Fibroblast of mammary gland (primary cell): ENCODE measurements around the gene CYLD.

Source experiments
- DNase-seq: peaks from one replicate; pipeline ENCODE4 v3.0.0-alpha.2; 2010; ENCODE audit warnings: low read depth
- H3K4me3 ChIP-seq: 2 replicates; pipeline ENCODE4 v1.5.1; 2011; ENCODE audit warnings: low read depth, mild to moderate bottlenecking, low read length, moderate library complexity; ENCODE audit not compliant: control insufficient read depth
- TF ChIP-seq, protein P1 (sequence below): conservative IDR thresholded peaks from 2 replicates; pipeline ENCODE4 v1.5.1; 2011; ENCODE audit warnings: low read depth, low read length, inconsistent platforms; ENCODE audit not compliant: control insufficient read depth, insufficient read depth

CYLD gene

DNA sequence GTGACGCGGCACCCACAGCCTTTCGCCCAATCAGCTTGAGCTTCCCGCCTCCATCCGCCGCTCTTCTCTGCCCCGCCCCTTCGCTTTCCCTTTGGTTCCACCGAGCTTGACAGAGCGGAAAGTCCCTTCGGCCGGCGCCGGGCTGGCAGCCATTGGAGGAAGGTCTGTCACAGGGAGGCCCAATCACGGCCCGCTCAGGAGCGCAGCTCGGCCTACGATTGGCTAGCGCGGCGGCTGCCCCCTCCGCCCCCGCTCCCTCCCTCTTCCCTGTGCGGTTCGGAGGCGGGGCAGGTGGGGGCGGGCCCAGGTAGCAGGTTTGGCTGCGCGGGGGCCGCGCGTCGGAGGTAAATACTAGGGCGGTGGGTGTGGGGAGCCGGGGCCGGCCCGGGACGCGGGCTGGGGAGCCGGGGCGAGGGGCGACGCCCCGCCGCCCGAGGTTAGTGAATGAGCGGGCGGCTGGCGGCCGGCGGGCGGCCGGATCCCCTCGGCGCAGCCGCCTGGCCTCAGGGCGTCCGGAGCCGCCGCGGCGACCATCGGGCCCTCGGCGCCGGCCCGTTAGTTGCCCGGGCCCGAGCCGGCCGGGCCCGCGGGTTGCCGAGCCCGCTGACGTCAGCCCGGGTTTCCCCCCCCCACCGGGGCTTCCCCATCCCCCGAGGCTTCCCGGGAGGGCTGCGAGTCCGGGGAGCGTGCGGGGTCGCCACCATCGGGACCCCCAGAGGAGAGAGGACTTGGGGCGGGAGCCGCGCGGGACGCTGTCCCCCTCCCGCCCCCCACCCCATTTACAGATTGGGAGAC is at the start of gene CYLD:
Gene CYLD (plus strand): TSS at position 306 of the 795 bp plus-strand sequence. CDS start 7,613 bp downstream, outside the sequence.
- H3K4me3 ChIP-seq, result peak within 1 kb of the TSS; percentile 64
- DNase-seq, result peak; percentile 98
- TF ChIP-seq, protein P1, sequence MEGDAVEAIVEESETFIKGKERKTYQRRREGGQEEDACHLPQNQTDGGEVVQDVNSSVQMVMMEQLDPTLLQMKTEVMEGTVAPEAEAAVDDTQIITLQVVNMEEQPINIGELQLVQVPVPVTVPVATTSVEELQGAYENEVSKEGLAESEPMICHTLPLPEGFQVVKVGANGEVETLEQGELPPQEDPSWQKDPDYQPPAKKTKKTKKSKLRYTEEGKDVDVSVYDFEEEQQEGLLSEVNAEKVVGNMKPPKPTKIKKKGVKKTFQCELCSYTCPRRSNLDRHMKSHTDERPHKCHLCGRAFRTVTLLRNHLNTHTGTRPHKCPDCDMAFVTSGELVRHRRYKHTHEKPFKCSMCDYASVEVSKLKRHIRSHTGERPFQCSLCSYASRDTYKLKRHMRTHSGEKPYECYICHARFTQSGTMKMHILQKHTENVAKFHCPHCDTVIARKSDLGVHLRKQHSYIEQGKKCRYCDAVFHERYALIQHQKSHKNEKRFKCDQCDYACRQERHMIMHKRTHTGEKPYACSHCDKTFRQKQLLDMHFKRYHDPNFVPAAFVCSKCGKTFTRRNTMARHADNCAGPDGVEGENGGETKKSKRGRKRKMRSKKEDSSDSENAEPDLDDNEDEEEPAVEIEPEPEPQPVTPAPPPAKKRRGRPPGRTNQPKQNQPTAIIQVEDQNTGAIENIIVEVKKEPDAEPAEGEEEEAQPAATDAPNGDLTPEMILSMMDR, result no peak

DNA sequence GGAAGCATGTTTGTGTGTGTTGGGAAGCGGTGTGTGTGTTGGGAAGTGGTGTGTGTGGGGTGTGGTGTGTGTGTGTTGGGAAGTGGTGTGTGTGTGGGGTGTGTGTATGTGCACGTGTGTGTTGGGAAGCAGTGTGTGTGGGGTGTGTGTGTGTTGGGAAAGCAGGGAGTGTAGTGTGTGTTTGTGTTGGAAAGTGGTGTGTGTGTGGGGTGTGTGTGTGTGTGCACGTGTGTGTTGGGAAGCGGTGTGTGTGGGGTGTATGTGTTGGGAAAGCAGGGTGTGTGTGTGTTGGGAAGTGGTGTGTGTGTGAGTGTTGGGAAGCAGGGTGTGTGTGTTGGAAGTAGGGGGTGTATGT is 49.3 kb upstream of the CYLD start:
- TF ChIP-seq, protein P1, result no peak

DNA sequence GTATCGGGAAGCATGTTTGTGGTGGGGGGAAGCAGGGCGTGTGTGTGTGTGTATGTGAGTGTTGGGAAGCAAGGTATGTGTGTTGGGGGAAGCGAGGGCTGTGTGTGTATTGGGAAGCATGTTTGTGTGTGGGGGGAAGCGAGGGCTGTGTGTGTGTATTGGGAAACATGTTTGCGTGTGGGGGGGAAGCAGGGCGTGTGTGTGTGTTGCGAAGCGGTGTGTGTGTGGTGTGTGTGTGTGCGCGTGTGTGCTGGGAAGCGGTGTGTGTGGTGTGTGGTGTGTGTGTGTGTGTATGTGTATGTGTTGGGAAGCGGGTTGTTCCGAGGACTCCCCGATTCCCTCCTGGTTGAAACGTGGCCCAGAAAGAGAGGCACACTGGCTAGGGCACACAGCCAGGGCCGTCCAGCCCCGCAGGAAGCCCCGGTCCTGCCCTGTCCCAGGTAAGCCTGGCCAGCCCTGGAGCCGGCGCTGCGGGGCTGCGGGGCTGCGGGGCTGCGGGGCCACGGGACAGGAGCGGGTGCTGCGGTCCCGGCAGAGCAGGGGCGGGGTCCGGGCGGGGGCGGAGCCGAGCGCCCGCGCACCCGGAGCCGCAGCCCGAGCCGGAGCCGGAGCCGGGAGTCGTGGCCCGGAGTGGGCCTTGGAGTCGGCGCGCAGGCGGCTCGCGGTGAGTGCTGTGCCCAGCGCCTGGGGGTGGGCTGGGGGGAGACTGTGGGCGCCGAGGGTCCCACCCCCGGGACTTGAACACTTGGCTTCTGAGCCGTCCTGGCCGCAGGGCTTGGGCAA is 48.7 kb upstream of the CYLD start, which contains the start of gene NOD2:
Gene NOD2 (plus strand): TSS at position 608 of the 783 bp plus-strand sequence. CDS start 5,890 bp downstream, outside the sequence.
- no peak for DNase-seq
- TF ChIP-seq, protein P1, result no peak
- peak within 1 kb of the TSS; percentile 10 for H3K4me3 ChIP-seq

More for the DNA sequence above, 49.3 kb upstream of the CYLD start:
- H3K4me3 ChIP-seq, result no peak overlapping the region
- no peak for DNase-seq

DNA sequence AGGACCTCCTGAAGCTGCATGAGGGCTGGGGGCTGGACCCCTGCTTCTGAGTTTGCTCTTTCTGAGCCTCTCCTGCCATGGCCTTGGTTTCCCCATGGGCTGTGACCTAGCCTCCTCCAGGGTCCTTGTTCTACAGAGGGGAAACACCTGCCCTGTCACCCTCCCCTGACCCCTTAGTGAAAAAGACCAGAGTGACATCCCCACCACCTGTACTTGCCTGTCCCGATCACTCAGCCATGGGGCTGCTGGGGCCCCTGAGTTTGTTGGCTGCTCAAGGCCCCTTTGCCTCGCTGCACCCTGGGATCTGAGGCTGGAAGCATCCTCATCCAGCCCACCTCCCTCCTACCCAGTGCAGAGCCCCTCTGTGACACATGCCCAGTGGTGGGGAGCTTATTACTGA is 47.7 kb upstream of the CYLD start:
- H3K4me3 ChIP-seq, result no peak overlapping the region
- no peak for DNase-seq
- TF ChIP-seq, protein P1, result no peak

DNA sequence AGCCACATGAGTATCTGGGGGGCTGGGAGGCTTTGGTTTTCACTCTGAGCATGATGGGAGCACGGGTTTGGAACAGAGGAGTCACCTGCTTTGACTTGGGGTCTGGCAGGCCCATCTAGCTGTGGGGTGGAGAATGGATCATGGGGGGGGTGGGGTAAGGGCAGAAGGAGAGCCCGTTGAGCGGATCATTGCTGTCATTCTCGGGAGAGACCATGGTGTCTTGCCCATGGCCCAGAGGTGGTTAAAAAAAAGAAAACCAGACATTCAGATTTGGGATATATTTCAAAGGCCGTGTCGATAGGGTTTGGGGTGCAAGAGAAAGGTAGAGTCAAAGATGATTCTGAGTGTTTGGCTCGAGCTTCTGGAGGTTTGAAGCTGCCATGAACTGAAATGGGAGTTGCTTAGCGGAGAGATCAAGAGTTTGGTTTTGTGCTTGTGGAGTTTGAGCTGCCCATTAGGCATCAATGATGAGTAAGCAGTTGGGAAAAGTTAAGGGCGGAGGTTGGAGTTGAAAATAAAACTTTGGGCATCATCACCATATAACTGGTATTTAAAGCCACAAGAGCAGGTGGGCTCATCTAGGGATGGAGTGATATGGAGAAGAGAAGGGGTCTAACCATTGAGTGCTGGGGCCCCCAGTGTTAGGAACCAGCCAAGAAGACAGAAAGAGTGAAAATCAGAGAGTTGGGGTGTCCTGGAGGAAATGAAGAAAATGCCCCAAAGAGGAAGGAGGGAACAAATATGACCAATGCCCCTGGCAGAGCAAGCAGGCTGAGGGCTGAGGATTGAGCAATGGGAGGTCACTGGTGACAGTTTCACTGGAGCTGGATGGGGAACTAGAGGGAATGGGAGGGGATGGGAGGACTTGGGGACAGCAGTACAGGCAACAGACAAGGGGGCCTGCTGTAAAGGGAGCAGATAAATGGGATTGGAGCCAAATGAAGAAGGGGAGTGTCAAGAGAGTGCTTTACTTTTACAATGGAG is 46.6 kb upstream of the CYLD start:
- no peak for DNase-seq
- TF ChIP-seq, protein P1, result no peak
- no peak overlapping the region for H3K4me3 ChIP-seq

- H3K4me3 ChIP-seq, result no peak overlapping the region
- DNase-seq, result no peak
- TF ChIP-seq, protein P1, result no peak
These were observed 45.8 kb upstream of the CYLD start for GRCh38 chr16:50696126-50696525.
